GM23338 (cell line): ENCODE measurements around the gene KIF18A.

Experiments
- CREB1 ChIP-seq: fragments of 250-450 bp; sonication (Bioruptor Pico); IDR thresholded peaks from 2 replicates; pipeline ENCODE4 v1.5.0; 2020; ENCODE audit warnings: low read depth, mild to moderate bottlenecking, moderate library complexity
- CTCF ChIP-seq, 2 experiments: fragments of 200-600 bp in 1 of 2; sonication (generic) in 1 of 2; conservative IDR thresholded peaks; 2 replicates each; pipeline versions ENCODE4 v1.5.1 to v1.6.1; 2016 to 2017; ENCODE audit warnings: antibody characterized with exemption in 2 of 2, low read depth in 2 of 2, mild to moderate bottlenecking in 2 of 2, moderate library complexity in 1 of 2
- ETS1 ChIP-seq: IDR thresholded peaks from 2 replicates; pipeline ENCODE4 v1.6.1; 2016; ENCODE audit warnings: antibody characterized with exemption
- EZH2 ChIP-seq: fragments of 200-600 bp; sonication (generic); IDR thresholded peaks from one replicate; pipeline ENCODE4 v1.8.0; 2017; ENCODE audit warnings: antibody characterized with exemption, mild to moderate bottlenecking, low read depth; ENCODE audit not compliant: unreplicated experiment
- EZH2phosphoT487 ChIP-seq: fragments of 200-600 bp; sonication (generic); IDR thresholded peaks from one replicate; pipeline ENCODE4 v1.8.1; 2018; ENCODE audit warnings: antibody characterized with exemption; ENCODE audit not compliant: unreplicated experiment
- JUNB ChIP-seq: IDR thresholded peaks from one replicate; pipeline ENCODE4 v1.6.1; 2016; ENCODE audit warnings: antibody characterized with exemption; ENCODE audit not compliant: unreplicated experiment
- NANOG ChIP-seq: IDR thresholded peaks from 2 replicates; pipeline ENCODE4 v1.6.1; 2016; ENCODE audit warnings: antibody characterized with exemption, borderline replicate concordance
- POLR2AphosphoS5 ChIP-seq: IDR thresholded peaks from 2 replicates; pipeline ENCODE4 v1.6.1; 2016; ENCODE audit warnings: antibody characterized with exemption, low read depth
- REST ChIP-seq: IDR thresholded peaks from one replicate; pipeline ENCODE4 v1.6.1; 2018; ENCODE audit warnings: antibody characterized with exemption; ENCODE audit not compliant: unreplicated experiment
- STAT1 ChIP-seq: IDR thresholded peaks from one replicate; pipeline ENCODE4 v1.6.1; 2016; ENCODE audit warnings: antibody characterized with exemption; ENCODE audit not compliant: unreplicated experiment
- ZNF114 ChIP-seq: fragments of 250-450 bp; sonication (Bioruptor Pico); IDR thresholded peaks from 2 replicates; pipeline ENCODE4 v1.5.0; 2020; ENCODE audit warnings: mild to moderate bottlenecking, moderate library complexity
- ZNF331 ChIP-seq: fragments of 250-450 bp; sonication (Bioruptor Pico); IDR thresholded peaks from 2 replicates; pipeline ENCODE4 v1.5.0; 2020; ENCODE audit warnings: low read depth, mild to moderate bottlenecking, moderate library complexity
- ZNF462 ChIP-seq: fragments of 250-450 bp; sonication (Bioruptor Pico); IDR thresholded peaks from 2 replicates; pipeline ENCODE4 v1.5.0; 2020; ENCODE audit warnings: mild to moderate bottlenecking, moderate library complexity

- TF ChIP-seq CTCF (conservative IDR thresholded peaks at IDR 0.05; ENCODE audit: low read depth in 2 of 2) (no peak), EZH2 (no peak), STAT1 (no peak), JUNB (no peak), CREB1 (no peak), EZH2phosphoT487 (no peak), POLR2AphosphoS5 (no peak), REST (no peak), ZNF462 (CRISPR knock-in tag) (no peak), ZNF114 (CRISPR knock-in tag) (no peak), ZNF331 (no peak), NANOG (no peak), ETS1 (no peak)
Measured at GRCh38 chr11:28072321-28072720, 35.6 kb downstream of the KIF18A start.
